Measurements from ENCODE around the gene COL27A1. TPM values are rescaled to one million over a fixed set of nuclear protein-coding genes. Genes with fewer than 3 reads are reported as not detected.

COL27A1 gene
- total RNA-seq, 1 donor from 2014 or later: 13.7 TPM

GRCh38 chr9:114357360-114357759 is 202.0 kb downstream of the COL27A1 start:
- Histone ChIP-seq H3K27ac (no peak overlapping the region), H3K36me3 (peaks cover 100% of the 10 kb centered on the region), H3K4me3 (no peak overlapping the region), H3K27me3 (no peaks in the 10 kb centered on the region), H3K4me1 (no peaks in the 10 kb centered on the region), H3K9me3 (no peaks in the 10 kb centered on the region)
- intact Hi-C loops (cut with DNase I): no loop called here
- ATAC-seq (no peak), DNase-seq (no peak)
- TF ChIP-seq CTCF (IDR thresholded peaks at IDR 0.05): no peak

- Histone ChIP-seq H3K4me3 (no peak overlapping the region), H3K27ac (no peak overlapping the region), H3K27me3 (no peaks in the 10 kb centered on the region), H3K9me3 (no peaks in the 10 kb centered on the region), H3K36me3 (peaks cover 99% of the 10 kb centered on the region), H3K4me1 (no peaks in the 10 kb centered on the region)
- DNase-seq (peak; percentile 49), ATAC-seq (no peak)
- TF ChIP-seq CTCF (IDR thresholded peaks at IDR 0.05): no peak
- intact Hi-C loops (cut with DNase I): no loop called here
Measured at GRCh38 chr9:114357911-114358328, 202.6 kb downstream of the COL27A1 start.

GRCh38 chr9:114359801-114360200 is 204.5 kb downstream of the COL27A1 start:
- peak; percentile 44 for DNase-seq
- H3K9me3 ChIP-seq: no peaks in the 10 kb centered on the region
- no peaks in the 10 kb centered on the region for H3K27me3 ChIP-seq
- intact Hi-C loops (cut with DNase I): no loop called here
- H3K36me3 ChIP-seq: peaks cover 99% of the 10 kb centered on the region
- H3K4me3 ChIP-seq: no peak overlapping the region
- no peak for TF ChIP-seq CTCF (IDR thresholded peaks at IDR 0.05)
- H3K27ac ChIP-seq: no peak overlapping the region
- H3K4me1 ChIP-seq: peaks cover 16% of the 10 kb centered on the region
- ATAC-seq: no peak

- Histone ChIP-seq H3K4me1 (peaks cover 31% of the 10 kb centered on the region), H3K27ac (no peak overlapping the region), H3K9me3 (no peaks in the 10 kb centered on the region), H3K27me3 (no peaks in the 10 kb centered on the region), H3K4me3 (no peak overlapping the region), H3K36me3 (peaks cover 87% of the 10 kb centered on the region)
- ATAC-seq (no peak), DNase-seq (peak; percentile 43)
- intact Hi-C loops (cut with DNase I): no loop called here
- TF ChIP-seq CTCF (IDR thresholded peaks at IDR 0.05): no peak
Measured at GRCh38 chr9:114361542-114361941, 206.2 kb downstream of the COL27A1 start.

Small RNAs within 50 kb of the gene (microRNA-seq; reads per million reads assigned to microRNA genes)
- 492 reads per million, percentile 81 among the genes with 10 or more reads in this experiment for gene MIR455 (ENCODE audit: borderline microRNAs expressed)

Other genes with a start within 250 kb of the COL27A1 start
- gene AMBP, start 77.2 kb upstream of the COL27A1 start, total RNA-seq: 0.67 TPM
- gene KIF12, start 56.2 kb upstream of the COL27A1 start, total RNA-seq: 6.2 TPM
- 5.2 TPM for gene ORM1, start 167.6 kb downstream of the COL27A1 start, total RNA-seq
- gene ORM2, start 174.3 kb downstream of the COL27A1 start, total RNA-seq: 3.9 TPM
- 54.7 TPM for gene AKNA, start 232.4 kb downstream of the COL27A1 start, total RNA-seq

Measured in upper lobe of right lung (tissue), 1 donor.